ENCODE data around the gene PROB1. TPM values are rescaled to one million over a fixed set of nuclear protein-coding genes. Genes with fewer than 3 reads are reported as not detected.

The PROB1 gene
- total RNA-seq, 1 experiment from 2014 or later = 1.7 TPM

DNA sequence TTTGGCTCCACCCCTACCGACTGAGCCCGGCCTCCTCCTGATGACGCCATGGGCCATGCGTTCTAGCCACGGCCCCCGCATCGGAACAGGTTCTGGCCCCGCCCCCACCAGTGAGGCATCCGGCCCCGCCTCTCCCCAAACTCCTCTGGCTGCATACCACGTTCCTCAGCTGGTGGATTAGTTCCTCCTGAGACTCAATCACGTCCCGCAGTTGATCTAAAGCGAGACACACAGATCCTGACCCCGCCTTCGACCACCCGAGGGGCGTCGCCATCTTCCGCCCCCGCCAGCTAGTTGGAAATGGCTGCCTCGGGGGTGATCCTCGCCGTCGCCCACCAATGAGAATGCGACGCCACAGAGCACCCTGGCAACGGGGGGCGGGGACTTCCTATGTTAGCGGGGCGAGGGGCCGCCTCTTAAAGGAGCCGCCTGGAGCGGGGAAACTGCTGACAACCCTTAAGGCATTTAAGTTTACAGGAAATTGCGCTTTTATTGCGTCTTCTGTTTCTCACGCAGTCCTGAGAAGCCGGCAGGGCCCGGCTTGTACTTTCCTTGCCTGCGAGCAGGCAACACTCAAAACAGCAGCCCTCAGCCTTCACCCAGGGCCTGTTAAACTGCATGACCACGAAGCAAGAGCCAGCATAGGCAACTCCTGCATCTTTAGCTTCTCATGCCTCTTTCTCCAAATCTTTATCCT, 9.0 kb upstream of the PROB1 start, which contains the start of gene SPATA24:
SPATA24 (minus strand) TSS at position 303 of the 697 bp plus-strand sequence; CDS start at position 274, 29 bp downstream.
- Histone ChIP-seq H3K36me3 (replicated peaks; ENCODE audit: control insufficient read depth, insufficient read depth, low read length) (peaks cover 8% of the 10 kb centered on the region), H3K4me3 (ENCODE audit: insufficient read depth, low read depth, low read length) (peak within 1 kb of the TSS; percentile 65), H3K27me3 (ENCODE audit: control insufficient read depth, insufficient read depth, low read length) (no peaks in the 10 kb centered on the region)
- peak; percentile 98 for DNase-seq

DNA sequence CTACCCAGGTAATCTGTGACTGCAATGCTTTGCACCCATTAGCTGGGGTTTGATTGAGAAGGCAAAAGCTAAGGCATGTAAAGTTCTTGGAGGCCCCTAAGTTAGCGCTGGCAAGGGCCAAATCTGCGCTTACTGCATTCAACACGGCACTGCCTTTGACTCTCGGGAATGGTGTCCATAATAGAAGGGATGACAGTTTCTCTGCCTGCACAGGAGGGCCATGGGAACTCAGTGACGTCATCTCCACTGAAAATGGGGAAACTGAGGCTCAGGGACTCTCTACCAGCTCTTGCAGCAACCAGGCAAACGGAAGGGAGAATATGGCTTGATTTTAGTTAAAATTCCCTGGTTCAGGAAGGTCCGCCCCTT, 8.5 kb upstream of the PROB1 start:
- no peaks in the 10 kb centered on the region for H3K27me3 ChIP-seq (ENCODE audit: control insufficient read depth, insufficient read depth, low read length)
- H3K36me3 ChIP-seq (replicated peaks; ENCODE audit: control insufficient read depth, insufficient read depth, low read length) = peaks cover 8% of the 10 kb centered on the region
- peak; percentile 35 for DNase-seq

DNA sequence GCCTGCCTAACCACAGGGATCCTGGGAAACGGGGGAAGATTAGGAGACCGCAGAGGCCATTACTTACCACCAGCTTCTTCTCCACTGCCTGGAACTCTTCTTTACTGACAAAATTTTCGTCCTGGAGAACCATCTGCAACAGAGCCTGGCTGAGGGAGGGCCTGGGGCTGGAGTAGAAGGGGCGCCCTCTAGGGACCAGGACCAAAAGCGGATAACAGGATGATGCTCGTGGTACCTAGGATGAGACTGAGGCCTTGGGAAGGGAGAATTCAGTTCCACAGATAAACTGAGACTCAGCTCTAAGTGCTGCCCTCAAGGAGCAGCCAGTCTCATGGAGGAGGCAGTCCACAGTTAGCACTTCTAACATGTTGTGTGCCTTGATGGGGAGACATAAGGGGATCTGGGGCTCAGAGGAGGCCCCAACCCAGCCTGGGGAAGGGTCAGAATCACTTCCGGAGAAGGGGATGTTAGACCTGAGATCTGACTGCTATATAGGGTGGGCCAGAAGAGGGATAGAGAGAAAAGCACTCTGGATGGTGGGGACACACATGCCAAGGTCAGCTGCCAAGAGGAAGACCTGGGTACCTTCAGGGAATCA, 7.8 kb upstream of the PROB1 start:
- peak; percentile 85 for DNase-seq
- Histone ChIP-seq H3K4me3 (ENCODE audit: insufficient read depth, low read depth, low read length) (no peak overlapping the region), H3K36me3 (replicated peaks; ENCODE audit: control insufficient read depth, insufficient read depth, low read length) (peaks cover 8% of the 10 kb centered on the region), H3K27me3 (ENCODE audit: control insufficient read depth, insufficient read depth, low read length) (no peaks in the 10 kb centered on the region)

More for the DNA sequence above, 8.5 kb upstream of the PROB1 start:
- peak overlapping the region; percentile 65 for H3K4me3 ChIP-seq (ENCODE audit: insufficient read depth, low read depth, low read length)

DNA sequence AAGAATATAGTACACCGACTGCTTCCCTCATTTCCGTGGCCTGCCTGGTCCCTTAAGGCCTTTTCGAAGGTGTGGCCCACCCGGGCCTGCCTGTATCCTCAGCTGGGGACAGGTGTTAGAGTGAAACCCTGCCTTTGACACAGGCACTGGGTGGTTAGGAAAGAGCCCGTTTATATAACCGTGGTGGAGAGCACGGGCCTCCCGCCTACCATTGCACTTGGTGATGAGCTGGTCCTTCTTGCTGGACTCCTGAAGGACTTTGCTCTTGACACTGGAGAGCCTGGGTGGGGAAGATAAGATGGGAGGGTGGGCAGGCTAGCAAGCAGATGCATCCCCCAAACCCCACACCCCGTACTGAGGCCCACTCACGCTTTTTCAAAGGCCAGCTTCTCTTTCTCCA, 6.6 kb upstream of the PROB1 start:
- peaks cover 8% of the 10 kb centered on the region for H3K36me3 ChIP-seq (replicated peaks; ENCODE audit: control insufficient read depth, insufficient read depth, low read length)
- DNase-seq = no peak
- H3K27me3 ChIP-seq (ENCODE audit: control insufficient read depth, insufficient read depth, low read length) = no peaks in the 10 kb centered on the region
- H3K4me3 ChIP-seq (ENCODE audit: insufficient read depth, low read depth, low read length) = no peak overlapping the region

DNA sequence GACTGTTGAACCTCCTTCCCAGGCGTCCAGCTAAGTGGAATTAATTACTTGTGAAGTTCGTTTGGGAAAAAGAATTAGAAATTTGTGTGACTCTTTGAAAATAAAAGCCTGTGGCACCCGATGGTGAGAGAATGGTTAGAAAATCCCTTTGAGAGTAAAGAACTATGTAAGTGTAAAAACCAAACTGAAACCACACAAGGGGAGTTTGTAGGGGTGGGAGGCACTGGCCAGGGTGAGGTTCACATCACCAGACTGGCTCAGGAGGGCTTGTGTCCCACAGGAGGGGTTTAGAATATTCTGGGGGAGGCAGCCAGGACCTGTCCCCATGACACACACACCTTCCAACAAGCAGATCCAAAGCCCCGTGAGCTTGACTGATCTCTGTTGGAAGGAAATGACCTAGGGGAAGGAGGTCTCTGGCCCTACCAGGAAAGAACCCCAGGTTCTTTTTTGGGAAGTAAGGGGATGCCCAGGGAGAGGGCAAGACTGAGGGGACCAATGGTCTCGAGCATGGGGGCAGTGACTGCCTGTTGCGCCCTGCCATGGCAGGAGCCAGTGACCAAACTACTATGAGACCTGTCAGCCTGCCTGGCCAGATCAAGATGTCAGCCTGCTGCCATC, 4.7 kb upstream of the PROB1 start:
- peaks cover 8% of the 10 kb centered on the region for H3K36me3 ChIP-seq (replicated peaks; ENCODE audit: control insufficient read depth, insufficient read depth, low read length)
- H3K27me3 ChIP-seq (ENCODE audit: control insufficient read depth, insufficient read depth, low read length) = peaks cover 12% of the 10 kb centered on the region
- DNase-seq = no peak
- H3K4me3 ChIP-seq (ENCODE audit: insufficient read depth, low read depth, low read length) = no peak overlapping the region

DNA sequence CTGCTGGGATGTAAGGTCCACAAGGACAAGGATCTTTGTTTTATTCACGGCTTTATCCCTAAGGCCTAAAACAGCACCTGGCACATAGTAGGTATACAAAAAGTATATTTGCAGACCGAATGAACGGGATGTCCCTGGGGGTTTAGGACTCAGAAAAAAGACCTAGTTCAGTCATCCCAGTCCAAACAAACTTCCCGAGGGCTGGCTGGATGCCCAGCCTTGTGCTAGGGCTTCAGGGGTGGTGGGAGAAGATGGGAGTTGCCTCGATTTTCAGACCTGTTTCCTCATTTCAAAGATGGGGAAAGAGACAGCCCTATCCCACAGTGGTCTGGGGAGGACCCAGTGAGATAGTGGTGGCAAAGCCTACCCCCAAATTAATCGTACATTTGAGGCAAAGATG, 3.0 kb upstream of the PROB1 start:
- Histone ChIP-seq H3K36me3 (replicated peaks; ENCODE audit: control insufficient read depth, insufficient read depth, low read length) (peaks cover 8% of the 10 kb centered on the region), H3K4me3 (ENCODE audit: insufficient read depth, low read depth, low read length) (no peak overlapping the region), H3K27me3 (ENCODE audit: control insufficient read depth, insufficient read depth, low read length) (peaks cover 28% of the 10 kb centered on the region)
- DNase-seq = no peak

DNA sequence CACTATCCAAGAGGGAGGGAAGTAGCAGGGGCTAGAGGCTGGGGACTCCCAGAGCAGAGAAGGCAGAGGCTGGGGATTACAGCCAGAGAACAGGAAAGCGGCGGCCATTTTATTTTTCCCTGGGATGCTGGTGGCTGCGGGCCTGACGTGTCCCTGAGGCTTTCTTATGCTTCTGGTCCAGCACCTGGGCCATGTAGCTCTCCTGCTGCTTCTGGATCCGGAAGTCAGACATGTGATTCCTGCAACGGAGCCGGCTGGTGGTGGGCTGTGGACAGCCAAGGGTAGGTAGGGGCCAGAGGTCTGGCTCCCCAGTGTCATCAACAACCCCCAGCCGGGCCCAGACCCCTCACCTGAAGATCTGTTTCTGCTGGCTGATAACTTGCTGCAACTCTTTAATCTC, 1.8 kb upstream of the PROB1 start:
- DNase-seq = no peak
- H3K4me3 ChIP-seq (ENCODE audit: insufficient read depth, low read depth, low read length) = no peak overlapping the region
- peaks cover 8% of the 10 kb centered on the region for H3K36me3 ChIP-seq (replicated peaks; ENCODE audit: control insufficient read depth, insufficient read depth, low read length)
- H3K27me3 ChIP-seq (ENCODE audit: control insufficient read depth, insufficient read depth, low read length) = peaks cover 31% of the 10 kb centered on the region

DNA sequence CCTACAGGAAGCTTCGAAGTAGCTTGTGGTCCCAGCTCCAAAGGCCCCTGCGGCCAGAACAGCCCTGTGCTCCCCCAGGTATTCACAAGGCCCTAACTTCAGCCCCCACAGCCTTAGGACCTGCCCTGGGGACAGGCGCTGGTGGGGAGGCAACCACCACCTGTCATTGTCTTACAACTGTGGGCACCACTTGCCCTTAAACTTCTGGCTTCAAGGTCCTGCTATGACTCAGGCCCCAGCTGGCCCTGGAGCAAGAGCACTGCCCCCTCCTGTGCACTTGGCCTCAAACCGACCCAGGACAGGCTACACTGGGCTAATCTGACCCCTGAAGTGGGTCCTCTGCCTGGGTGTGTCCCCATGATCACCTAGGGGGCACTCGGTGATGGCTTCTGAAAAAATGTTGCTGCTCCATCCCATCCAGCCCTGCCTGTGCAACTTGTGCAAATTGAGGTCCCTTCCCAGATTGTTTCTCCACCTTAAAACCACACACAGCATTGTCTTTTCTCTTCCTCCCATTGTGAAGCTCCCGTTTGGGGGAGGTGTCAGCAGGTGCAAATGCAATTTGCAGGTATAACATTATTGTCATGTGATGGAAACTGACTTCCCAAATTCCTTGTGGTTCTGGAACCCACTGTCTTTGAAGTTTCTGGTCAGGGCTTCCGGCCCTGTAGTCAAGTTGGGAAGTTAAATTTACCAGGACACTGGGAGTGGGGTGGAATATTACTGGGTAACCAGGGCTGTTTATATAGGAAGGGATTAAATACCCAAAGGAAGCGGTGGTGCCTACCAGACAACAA, 1.1 kb upstream of the PROB1 start:
- H3K4me3 ChIP-seq (ENCODE audit: insufficient read depth, low read depth, low read length) = no peak overlapping the region
- peak; percentile 54 for DNase-seq
- H3K36me3 ChIP-seq (replicated peaks; ENCODE audit: control insufficient read depth, insufficient read depth, low read length) = peaks cover 3% of the 10 kb centered on the region; the same call in 1 of the 2 replicates
- H3K27me3 ChIP-seq (ENCODE audit: control insufficient read depth, insufficient read depth, low read length) = peaks cover 31% of the 10 kb centered on the region

DNA sequence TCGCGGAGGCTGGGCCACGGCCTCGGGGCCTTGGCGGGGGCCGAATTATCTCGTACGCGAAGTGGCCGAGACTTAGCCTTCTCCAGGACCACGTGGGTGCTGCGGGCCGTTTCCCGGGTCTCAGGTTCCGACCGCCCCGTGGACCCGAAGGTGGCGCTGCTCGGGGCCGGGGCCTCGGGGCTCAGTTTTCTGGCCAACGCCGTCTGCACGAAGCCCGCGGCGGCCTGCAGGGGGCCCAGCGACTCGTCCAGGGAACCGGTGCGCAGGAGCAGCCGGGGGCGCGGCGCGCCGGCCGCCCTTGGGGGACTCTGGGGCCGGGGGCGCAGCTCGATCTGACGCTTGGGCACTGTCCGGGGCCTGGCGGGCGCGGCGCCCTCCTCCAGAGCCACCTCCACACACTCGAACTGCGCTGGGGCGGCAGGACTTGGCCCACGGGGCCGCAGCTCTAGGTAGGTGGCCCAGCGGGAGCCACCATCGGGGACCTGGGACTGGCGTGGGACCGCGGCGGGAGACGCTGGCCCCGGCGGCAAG, 716 bp downstream of the PROB1 start:
- peak overlapping the region; percentile 65 for H3K4me3 ChIP-seq (ENCODE audit: insufficient read depth, low read depth, low read length)
- H3K36me3 ChIP-seq (replicated peaks; ENCODE audit: control insufficient read depth, insufficient read depth, low read length) = no peaks in the 10 kb centered on the region
- peak; percentile 92 for DNase-seq
- H3K27me3 ChIP-seq (ENCODE audit: control insufficient read depth, insufficient read depth, low read length) = peaks cover 31% of the 10 kb centered on the region

DNA sequence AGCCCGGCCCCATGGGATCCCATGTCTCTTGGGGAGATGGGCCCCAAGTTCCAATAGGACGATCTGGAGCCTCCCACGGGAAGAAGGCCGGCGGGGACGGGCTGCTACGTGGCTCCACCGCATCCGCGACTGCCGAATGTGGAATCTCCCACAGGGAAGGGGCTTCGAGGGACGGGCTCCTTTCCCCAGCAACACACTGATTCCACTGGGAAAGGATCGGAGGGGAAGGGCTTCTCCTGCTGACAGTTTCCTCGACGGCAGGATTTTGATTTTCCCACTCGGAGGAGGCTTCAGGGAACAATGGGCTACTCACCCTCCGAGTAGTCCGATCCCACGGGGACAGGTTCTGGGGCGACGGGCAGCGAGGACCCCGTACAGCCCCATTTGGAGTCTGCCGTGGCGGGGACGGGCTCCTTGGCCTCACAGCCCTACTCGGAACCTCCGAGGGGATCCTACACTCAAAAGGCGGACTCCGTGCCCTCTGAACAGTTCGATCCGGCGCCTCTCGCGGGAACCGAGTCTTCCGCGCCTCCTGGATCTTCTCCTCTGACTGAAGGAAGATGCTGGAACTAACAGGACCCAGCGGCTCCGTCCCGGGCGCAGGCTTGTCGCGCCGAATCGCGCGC, 1.3 kb downstream of the PROB1 start:
- H3K27me3 ChIP-seq (ENCODE audit: control insufficient read depth, insufficient read depth, low read length) = peaks cover 31% of the 10 kb centered on the region
- DNase-seq = peak; percentile 79

DNA sequence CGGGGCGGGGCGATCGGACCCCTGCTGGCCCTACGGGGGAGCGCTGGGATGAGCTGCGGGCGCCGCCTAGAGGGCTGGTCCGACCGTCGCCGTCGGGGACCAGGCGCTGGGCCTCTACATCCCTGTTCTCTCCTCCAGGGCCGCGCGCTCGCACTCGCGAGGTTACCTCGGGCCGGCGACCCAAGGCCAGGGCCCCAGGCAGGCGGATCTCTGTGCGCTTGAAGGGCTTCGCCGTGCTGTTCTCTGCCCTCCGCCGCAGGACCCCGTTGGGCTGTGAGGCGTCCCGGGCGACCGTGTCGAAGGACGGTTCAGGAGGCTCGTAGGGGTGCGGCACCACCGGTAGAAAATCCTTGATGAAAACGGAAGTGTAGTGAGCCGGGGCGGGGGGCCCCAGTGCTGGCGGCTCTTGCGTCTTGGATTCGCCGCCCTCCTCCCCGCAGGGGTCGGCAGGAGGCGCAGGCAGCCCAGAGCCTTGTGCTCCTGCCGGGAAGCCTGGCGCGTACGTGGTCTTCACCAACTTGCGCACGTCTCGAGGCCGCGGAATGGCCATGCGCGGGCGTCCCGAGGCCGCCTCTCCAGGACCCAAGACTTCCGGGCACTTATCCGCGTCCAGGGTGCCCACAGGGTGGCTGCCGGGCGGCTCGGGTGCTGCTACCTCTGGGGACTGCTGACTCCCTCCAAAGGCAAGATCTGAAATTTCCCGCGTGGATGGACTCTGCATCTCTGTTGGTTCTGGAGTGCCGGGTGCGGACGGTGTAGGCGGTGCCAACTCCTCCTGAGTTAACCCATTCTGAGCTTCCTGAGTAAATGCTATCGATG, 2.0 kb downstream of the PROB1 start:
- no peaks in the 10 kb centered on the region for H3K36me3 ChIP-seq (replicated peaks; ENCODE audit: control insufficient read depth, insufficient read depth, low read length)
- DNase-seq = peak; percentile 97
- H3K27me3 ChIP-seq (ENCODE audit: control insufficient read depth, insufficient read depth, low read length) = peaks cover 31% of the 10 kb centered on the region
- peak overlapping the region; percentile 65 for H3K4me3 ChIP-seq (ENCODE audit: insufficient read depth, low read depth, low read length)

More for the DNA sequence above, 1.3 kb downstream of the PROB1 start:
- Histone ChIP-seq H3K4me3 (ENCODE audit: insufficient read depth, low read depth, low read length) (peak overlapping the region; percentile 65), H3K36me3 (replicated peaks; ENCODE audit: control insufficient read depth, insufficient read depth, low read length) (no peaks in the 10 kb centered on the region)

DNA sequence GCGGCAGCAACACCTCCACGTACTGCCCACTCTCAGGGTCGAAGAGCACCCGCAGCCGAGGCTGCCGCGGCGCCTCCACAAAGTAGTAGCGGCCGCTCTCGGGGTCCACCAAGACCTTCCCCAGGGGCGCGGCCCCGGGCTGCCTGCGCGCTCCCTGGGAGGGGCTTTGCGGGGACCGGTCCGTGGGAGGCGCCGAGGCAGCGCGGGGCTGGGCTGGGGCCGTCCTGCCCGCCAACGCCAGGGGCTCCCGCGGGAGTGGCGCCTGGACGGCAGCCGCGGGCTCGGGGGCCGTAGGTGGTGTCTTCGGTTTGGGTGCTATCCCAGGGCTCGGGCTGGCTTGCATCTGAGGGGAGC, 2.6 kb downstream of the PROB1 start:
- Histone ChIP-seq H3K36me3 (replicated peaks; ENCODE audit: control insufficient read depth, insufficient read depth, low read length) (no peaks in the 10 kb centered on the region), H3K27me3 (ENCODE audit: control insufficient read depth, insufficient read depth, low read length) (peaks cover 31% of the 10 kb centered on the region), H3K4me3 (ENCODE audit: insufficient read depth, low read depth, low read length) (peak overlapping the region; percentile 65)
- DNase-seq = no peak

DNA sequence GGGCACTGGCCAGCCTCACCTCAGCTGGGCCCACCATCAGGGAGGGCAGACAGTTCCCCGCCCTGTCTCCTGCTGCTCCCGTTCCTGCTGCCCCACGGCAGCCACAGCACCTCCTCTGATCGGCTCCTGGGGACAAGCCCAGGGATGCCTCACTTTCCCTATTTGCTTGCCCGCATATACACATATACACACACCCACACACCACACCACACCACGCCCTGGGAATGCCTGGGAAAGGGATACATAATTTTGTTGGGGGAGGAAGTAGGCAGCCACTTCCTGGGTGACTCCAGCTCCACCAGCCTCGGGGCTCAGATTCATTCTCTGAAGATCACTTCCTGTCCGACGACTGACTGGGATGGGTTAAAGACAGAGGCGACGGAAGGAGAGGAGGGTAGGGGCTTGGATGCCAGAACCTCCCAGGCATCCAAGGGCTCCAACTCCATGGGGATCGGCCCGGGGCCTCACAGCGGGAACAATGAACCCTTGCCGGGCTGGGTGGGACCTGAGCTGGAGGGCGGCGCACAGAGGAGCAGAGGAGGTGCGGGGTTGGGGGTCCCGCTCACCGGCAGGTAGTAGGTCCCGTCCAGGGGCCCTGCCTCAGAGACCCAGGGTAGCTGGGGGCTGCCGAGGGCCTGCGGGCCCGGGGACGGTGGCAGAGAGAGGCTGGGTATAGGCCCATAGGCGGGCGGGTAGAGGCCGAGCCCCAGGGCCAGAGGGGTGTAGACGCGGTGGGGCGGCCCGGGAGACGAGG, 3.2 kb downstream of the PROB1 start:
- H3K4me3 ChIP-seq (ENCODE audit: insufficient read depth, low read depth, low read length) = peak overlapping the region; percentile 65
- H3K36me3 ChIP-seq (replicated peaks; ENCODE audit: control insufficient read depth, insufficient read depth, low read length) = no peaks in the 10 kb centered on the region
- peaks cover 31% of the 10 kb centered on the region for H3K27me3 ChIP-seq (ENCODE audit: control insufficient read depth, insufficient read depth, low read length)
- DNase-seq = peak; percentile 59

Data from H7 (cell line).